Esophagus squamous epithelium (tissue), 4 donors: ENCODE results near the gene PTPN6.

Source experiments
- POLR2A ChIP-seq, 4 donors: fragments of 450-650 bp; IDR thresholded peaks; one replicate each; pipeline ENCODE4 v1.6.1; 2017; ENCODE audit warnings: antibody characterized with exemption in 4 of 4, mild to moderate bottlenecking in 4 of 4, moderate library complexity in 3 of 4
- TF ChIP-seq, protein P1 (sequence below), 6 experiments: fragments of 450-650 bp in 4 of 6; fragments of 200-600 bp in 2 of 6; sonication (generic) in 2 of 6; IDR thresholded peaks; one replicate each; pipeline ENCODE4 v1.5.1; 2016 to 2019; ENCODE audit warnings: antibody characterized with exemption in 6 of 6, mild to moderate bottlenecking in 4 of 6, moderate library complexity in 4 of 6

DNA sequence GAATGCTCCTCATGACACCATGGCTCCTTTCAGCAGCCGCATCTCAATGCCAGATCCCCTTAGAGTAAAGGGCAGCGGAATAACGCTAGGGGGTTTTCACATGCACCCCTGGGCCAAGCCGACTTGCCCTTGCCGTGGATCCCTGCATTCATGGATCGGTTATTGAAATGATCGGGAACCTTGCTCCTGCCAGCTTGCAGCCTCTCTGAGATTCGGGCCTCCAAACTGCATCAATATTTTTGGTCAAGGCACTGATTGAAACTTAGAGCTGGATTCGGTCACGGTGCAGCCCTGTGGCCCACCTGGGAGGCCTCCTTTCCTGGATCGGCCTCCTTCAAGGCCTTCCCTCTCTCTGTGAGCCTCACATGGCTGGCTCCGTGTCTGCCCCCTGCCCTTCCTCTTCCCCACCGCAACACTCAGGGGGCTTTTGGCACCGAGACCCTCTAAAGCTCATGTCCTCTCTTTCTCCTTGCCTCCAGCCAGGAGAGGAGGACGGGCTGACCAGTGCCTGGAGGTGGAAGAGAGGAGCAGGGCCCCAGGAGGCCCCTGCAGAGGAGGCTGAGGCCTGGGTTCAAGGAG lies 1.8 kb downstream of the PTPN6 start:
- TF ChIP-seq, protein P1, sequence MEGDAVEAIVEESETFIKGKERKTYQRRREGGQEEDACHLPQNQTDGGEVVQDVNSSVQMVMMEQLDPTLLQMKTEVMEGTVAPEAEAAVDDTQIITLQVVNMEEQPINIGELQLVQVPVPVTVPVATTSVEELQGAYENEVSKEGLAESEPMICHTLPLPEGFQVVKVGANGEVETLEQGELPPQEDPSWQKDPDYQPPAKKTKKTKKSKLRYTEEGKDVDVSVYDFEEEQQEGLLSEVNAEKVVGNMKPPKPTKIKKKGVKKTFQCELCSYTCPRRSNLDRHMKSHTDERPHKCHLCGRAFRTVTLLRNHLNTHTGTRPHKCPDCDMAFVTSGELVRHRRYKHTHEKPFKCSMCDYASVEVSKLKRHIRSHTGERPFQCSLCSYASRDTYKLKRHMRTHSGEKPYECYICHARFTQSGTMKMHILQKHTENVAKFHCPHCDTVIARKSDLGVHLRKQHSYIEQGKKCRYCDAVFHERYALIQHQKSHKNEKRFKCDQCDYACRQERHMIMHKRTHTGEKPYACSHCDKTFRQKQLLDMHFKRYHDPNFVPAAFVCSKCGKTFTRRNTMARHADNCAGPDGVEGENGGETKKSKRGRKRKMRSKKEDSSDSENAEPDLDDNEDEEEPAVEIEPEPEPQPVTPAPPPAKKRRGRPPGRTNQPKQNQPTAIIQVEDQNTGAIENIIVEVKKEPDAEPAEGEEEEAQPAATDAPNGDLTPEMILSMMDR (IDR thresholded peaks at IDR 0.05): no peak
- no peak for TF ChIP-seq POLR2A (IDR thresholded peaks at IDR 0.05)
